Measurements from ENCODE around the gene GALNT17.
"Not testable (repeated sequence)": the region's sequence is repeated elsewhere in the genome, so short reads cannot be mapped to it uniquely, and the experiment has no call there.

The GALNT17 gene

DNA sequence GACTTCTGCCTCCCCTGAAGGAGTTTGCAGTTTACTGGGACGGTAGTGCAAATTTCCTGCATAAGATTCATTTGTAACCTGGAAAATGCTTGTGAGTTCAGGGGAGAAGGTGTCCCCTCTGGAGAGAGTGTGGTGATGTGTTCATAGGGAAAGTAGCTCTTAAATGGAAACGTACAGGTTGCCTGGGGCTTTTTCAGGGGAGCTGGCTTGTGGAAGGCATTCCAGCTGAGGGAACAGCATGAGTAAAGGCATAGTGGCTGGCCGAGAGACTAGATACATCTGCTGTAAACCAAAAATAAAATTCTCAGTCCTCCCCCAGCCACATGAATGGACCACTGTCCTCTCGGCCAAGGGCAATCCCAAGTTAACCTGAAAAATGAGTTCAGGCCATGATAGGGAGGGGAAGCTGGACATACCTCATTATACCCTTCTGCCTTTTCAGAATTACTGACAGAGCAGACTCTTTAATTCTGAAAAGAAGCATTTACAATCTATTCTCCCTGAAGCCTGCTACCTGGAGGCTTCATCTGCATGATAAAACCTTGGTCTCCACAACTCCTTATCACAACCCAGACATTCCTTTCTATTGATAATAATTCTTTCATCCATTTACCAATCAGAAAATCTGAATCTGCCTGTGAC, 123.7 kb downstream of the GALNT17 start:
- peaks cover 2% of the 10 kb centered on the region for H3K36me3 ChIP-seq (ENCODE audit: insufficient read depth, low read length)
- H2AFZ ChIP-seq (ENCODE audit: low read depth, low read length): no peak overlapping the region
- peaks cover 3% of the 10 kb centered on the region for H3K9me3 ChIP-seq (ENCODE audit: low read length)
- H3K27me3 ChIP-seq (ENCODE audit: insufficient read depth, low read length): no peaks in the 10 kb centered on the region
- peaks cover 10% of the 10 kb centered on the region for H3K4me1 ChIP-seq (ENCODE audit: insufficient read depth, low read length)
- no peak overlapping the region for H3K4me3 ChIP-seq (ENCODE audit: low read length)

GRCh38 chr7:71261066-71261465, 129.1 kb downstream of the GALNT17 start:
- Histone ChIP-seq H3K36me3 (ENCODE audit: insufficient read depth, low read length) (peaks cover 2% of the 10 kb centered on the region), H2AFZ (ENCODE audit: low read depth, low read length) (no peak overlapping the region), H3K9me3 (ENCODE audit: low read length) (peaks cover 14% of the 10 kb centered on the region), H3K4me1 (ENCODE audit: insufficient read depth, low read length) (no peaks in the 10 kb centered on the region), H3K27me3 (ENCODE audit: insufficient read depth, low read length) (no peaks in the 10 kb centered on the region), H3K4me3 (ENCODE audit: low read length) (no peak overlapping the region)

- H2AFZ ChIP-seq (ENCODE audit: low read depth, low read length); H3K27me3 ChIP-seq (ENCODE audit: insufficient read depth, low read length); H3K36me3 ChIP-seq (ENCODE audit: insufficient read depth, low read length); H3K4me3 ChIP-seq (ENCODE audit: low read length); H3K4me1 ChIP-seq (ENCODE audit: insufficient read depth, low read length): not testable (repeated sequence)
- peaks cover 12% of the 10 kb centered on the region for H3K9me3 ChIP-seq (ENCODE audit: low read length)
Observed at GRCh38 chr7:71262834-71263233, 130.9 kb downstream of the GALNT17 start.

DNA sequence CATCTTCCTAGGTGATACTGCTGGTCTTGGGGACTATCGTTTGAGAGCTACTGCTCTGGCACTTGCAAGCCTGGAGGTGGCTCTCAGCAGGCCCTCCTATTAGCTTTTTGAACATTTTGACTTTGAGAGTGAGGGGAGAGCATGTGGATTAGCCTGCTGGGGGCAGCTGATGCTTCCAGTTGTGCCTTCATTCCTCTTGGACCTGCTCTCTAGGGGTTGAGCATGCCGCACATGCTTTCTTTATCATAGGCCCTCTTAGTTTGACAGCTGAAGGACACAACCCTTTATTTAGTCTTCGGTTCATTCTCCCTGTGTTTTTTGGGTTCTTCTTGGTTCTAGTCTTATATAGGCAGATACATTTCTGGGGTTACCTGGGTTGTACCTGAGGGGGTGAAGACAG, 132.1 kb downstream of the GALNT17 start:
- no peak overlapping the region for H3K4me3 ChIP-seq (ENCODE audit: low read length)

GRCh38 chr7:71266912-71267311, 135.0 kb downstream of the GALNT17 start:
- Histone ChIP-seq H3K36me3 (ENCODE audit: insufficient read depth, low read length) (no peaks in the 10 kb centered on the region), H2AFZ (ENCODE audit: low read depth, low read length) (no peak overlapping the region), H3K9me3 (ENCODE audit: low read length) (peaks cover 12% of the 10 kb centered on the region), H3K4me1 (ENCODE audit: insufficient read depth, low read length) (peaks cover 12% of the 10 kb centered on the region), H3K27me3 (ENCODE audit: insufficient read depth, low read length) (no peaks in the 10 kb centered on the region), H3K4me3 (ENCODE audit: low read length) (no peak overlapping the region)

More for the DNA sequence above, 132.1 kb downstream of the GALNT17 start:
- H3K27me3 ChIP-seq (ENCODE audit: insufficient read depth, low read length): no peaks in the 10 kb centered on the region
- no peaks in the 10 kb centered on the region for H3K4me1 ChIP-seq (ENCODE audit: insufficient read depth, low read length)
- H3K36me3 ChIP-seq (ENCODE audit: insufficient read depth, low read length): no peaks in the 10 kb centered on the region
- peaks cover 12% of the 10 kb centered on the region for H3K9me3 ChIP-seq (ENCODE audit: low read length)
- no peak overlapping the region for H2AFZ ChIP-seq (ENCODE audit: low read depth, low read length)

DNA sequence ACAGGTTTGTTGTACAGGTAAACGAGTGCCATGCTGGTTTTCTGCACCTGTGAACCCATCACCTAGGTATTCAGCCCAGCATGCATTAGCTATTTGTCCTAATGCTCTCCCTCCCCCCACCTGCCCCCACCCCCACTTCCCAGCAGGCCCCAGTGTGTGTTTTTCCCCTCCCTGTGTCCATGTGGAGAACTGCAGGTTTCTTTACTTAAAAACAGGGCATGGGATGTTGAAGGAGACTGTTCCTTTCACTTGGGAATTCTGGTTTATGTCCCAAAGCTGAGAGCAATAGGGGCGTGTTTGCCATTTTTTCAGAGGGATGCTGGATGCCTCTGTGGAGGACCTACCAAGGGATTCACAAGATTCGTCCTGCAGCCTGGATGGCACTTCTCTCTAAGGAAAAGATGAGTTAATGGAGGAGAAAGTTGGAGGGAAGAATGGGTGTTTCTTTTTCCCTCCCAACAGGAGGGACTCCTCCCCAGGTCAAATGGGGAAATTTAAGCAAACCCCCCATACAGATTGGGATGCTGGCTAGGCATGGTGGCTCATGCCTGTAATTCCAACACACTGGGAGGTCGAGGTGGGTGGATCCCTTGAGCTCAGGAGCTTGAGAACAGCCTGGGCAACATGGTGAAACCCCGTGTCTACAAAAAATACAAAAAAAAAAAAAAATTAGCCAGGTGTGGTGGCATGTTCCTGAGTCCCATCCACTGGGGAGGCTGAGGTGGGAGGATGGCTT, 136.0 kb downstream of the GALNT17 start:
- Histone ChIP-seq H3K36me3 (ENCODE audit: insufficient read depth, low read length) (no peaks in the 10 kb centered on the region), H3K4me1 (ENCODE audit: insufficient read depth, low read length) (peaks cover 12% of the 10 kb centered on the region), H3K4me3 (ENCODE audit: low read length) (no peak overlapping the region), H3K9me3 (ENCODE audit: low read length) (peaks cover 10% of the 10 kb centered on the region), H2AFZ (ENCODE audit: low read depth, low read length) (no peak overlapping the region), H3K27me3 (ENCODE audit: insufficient read depth, low read length) (no peaks in the 10 kb centered on the region)

GRCh38 chr7:71270558-71270957, 138.6 kb downstream of the GALNT17 start:
- no peak overlapping the region for H2AFZ ChIP-seq (ENCODE audit: low read depth, low read length)
- H3K27me3 ChIP-seq (ENCODE audit: insufficient read depth, low read length): no peaks in the 10 kb centered on the region
- H3K4me3 ChIP-seq (ENCODE audit: low read length): no peak overlapping the region
- no peaks in the 10 kb centered on the region for H3K36me3 ChIP-seq (ENCODE audit: insufficient read depth, low read length)
- peaks cover 20% of the 10 kb centered on the region for H3K4me1 ChIP-seq (ENCODE audit: insufficient read depth, low read length)
- peaks cover 3% of the 10 kb centered on the region for H3K9me3 ChIP-seq (ENCODE audit: low read length)

DNA sequence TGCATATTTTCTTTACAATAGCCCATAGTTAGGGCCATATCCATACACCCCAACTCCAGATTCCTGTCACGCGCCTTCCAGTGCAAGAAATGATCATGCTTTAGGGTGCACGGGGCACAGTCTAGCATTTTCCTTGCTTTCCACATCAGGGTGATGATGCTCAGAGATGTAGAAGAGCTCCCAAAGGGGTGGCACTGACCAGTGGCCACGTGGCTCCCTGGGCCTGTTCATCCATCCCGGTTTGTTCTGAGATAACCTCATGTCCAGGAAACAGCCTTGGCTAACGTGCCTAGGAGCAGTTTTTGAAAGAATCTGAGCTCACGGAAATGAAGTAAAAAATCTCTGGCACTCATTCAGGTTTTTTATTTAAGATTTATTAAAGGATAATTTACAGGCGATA, 139.3 kb downstream of the GALNT17 start:
- H3K4me1 ChIP-seq (ENCODE audit: insufficient read depth, low read length): peaks cover 20% of the 10 kb centered on the region

DNA sequence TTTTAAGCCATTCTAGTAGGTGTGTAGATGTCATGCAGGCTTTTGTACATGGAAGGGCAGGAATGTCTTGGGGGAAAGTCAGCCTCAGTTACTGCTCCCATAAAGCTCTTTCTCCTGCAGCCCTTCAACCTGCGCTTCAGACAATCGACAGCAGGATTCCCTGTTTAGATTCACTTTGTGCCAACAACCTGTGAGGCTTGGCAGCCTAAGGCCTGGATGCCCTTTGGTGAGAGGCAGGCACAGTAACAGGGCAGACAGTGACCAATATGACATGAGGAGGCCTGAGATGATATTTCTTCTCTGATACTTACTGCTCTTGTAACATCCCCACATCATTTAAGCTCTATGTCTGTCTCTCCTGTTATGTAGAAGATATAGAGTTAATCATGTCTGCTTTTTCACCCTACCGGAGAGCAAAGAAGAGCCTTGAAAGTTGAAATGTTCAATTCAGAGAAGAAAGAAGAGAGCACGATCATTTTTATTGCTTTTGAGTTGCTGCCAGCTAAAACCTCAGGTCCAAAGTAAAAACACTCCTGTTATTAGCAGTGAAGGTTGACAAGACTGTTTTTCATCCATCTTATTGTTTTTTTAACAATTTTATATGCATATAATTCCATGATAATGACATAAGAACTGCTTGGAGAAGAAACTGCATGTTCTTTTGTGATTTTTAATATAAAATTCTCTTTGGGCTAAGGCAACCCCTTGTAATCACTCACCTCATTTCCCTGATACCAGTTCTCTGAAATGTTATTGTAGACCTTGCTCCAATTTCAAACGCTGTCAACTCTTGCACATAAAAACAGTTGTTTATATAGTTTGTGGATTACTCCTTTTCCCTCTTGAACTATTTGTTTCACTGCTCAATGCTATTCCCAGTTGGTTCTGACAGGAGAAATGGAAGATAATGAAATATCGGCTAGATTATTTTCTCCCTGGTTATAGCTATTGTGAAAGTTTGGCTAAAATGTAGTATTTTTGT, 140.9 kb downstream of the GALNT17 start:
- Histone ChIP-seq H3K9me3 (ENCODE audit: low read length) (no peaks in the 10 kb centered on the region), H3K4me3 (ENCODE audit: low read length) (no peak overlapping the region), H3K27me3 (ENCODE audit: insufficient read depth, low read length) (no peaks in the 10 kb centered on the region), H3K4me1 (ENCODE audit: insufficient read depth, low read length) (peaks cover 20% of the 10 kb centered on the region), H3K36me3 (ENCODE audit: insufficient read depth, low read length) (no peaks in the 10 kb centered on the region), H2AFZ (ENCODE audit: low read depth, low read length) (no peak overlapping the region)

More for the DNA sequence above, 139.3 kb downstream of the GALNT17 start:
- Histone ChIP-seq H3K36me3 (ENCODE audit: insufficient read depth, low read length) (no peaks in the 10 kb centered on the region), H3K4me3 (ENCODE audit: low read length) (no peak overlapping the region), H3K27me3 (ENCODE audit: insufficient read depth, low read length) (no peaks in the 10 kb centered on the region), H3K9me3 (ENCODE audit: low read length) (no peaks in the 10 kb centered on the region), H2AFZ (ENCODE audit: low read depth, low read length) (no peak overlapping the region)

DNA sequence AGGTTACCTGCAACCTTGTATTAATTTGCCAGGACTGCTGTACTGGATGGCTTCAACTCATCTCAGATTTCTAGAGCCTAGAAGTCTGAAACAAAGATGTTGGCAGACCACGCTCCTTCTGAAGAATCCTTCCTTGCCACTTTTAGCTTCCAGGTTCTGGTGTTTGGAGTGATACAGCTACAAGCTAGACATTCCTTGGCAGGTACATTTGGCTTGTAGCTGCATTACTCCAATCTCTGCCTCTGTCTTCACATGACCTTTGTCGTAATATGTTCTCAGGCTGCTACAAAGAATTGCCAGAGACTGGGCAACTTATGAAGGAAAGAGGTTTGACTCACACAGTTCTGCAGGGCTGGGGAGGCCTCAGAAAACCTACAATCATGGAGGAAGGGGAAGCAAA, 146.3 kb downstream of the GALNT17 start:
- H3K4me1 ChIP-seq (ENCODE audit: insufficient read depth, low read length): peaks cover 6% of the 10 kb centered on the region
- no peaks in the 10 kb centered on the region for H3K36me3 ChIP-seq (ENCODE audit: insufficient read depth, low read length)

GRCh38 chr7:71281261-71281660, 149.3 kb downstream of the GALNT17 start:
- Histone ChIP-seq H2AFZ (ENCODE audit: low read depth, low read length) (no peak overlapping the region), H3K4me3 (ENCODE audit: low read length) (no peak overlapping the region), H3K36me3 (ENCODE audit: insufficient read depth, low read length) (no peaks in the 10 kb centered on the region), H3K4me1 (ENCODE audit: insufficient read depth, low read length) (peaks cover 6% of the 10 kb centered on the region), H3K27me3 (ENCODE audit: insufficient read depth, low read length) (no peaks in the 10 kb centered on the region), H3K9me3 (ENCODE audit: low read length) (no peaks in the 10 kb centered on the region)

More for the DNA sequence above, 146.3 kb downstream of the GALNT17 start:
- H2AFZ ChIP-seq (ENCODE audit: low read depth, low read length): no peak overlapping the region
- no peak overlapping the region for H3K4me3 ChIP-seq (ENCODE audit: low read length)
- no peaks in the 10 kb centered on the region for H3K9me3 ChIP-seq (ENCODE audit: low read length)
- no peaks in the 10 kb centered on the region for H3K27me3 ChIP-seq (ENCODE audit: insufficient read depth, low read length)

DNA sequence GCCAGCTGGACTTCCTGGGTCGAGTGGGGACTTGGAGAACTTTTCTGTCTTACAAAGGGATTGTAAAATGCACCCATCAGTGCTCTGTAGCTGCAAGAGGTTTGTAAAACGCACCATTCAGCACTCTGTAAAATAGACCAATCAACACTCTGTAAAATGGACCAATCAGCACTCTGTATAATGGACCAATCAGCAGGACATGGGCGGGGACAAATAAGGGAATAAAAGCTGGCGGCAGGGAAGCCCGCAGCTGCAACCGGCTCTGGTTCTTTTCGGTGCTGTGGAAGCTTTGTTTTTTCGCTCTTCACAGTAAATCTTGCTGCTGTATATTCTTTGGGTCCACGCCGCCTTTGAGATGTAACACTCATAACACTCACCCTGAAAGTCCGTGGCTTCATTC, 151.9 kb downstream of the GALNT17 start:
- Histone ChIP-seq H3K36me3 (ENCODE audit: insufficient read depth, low read length) (no peaks in the 10 kb centered on the region), H3K27me3 (ENCODE audit: insufficient read depth, low read length) (no peaks in the 10 kb centered on the region), H3K9me3 (ENCODE audit: low read length) (no peaks in the 10 kb centered on the region), H3K4me1 (ENCODE audit: insufficient read depth, low read length) (peaks cover 6% of the 10 kb centered on the region), H3K4me3 (ENCODE audit: low read length) (no peak overlapping the region), H2AFZ (ENCODE audit: low read depth, low read length) (no peak overlapping the region)

Measured in neuron (in vitro differentiated cells).